ENCODE results near the gene IFTAP.

IFTAP gene

GRCh38 chr11:36598051-36598450, 3.7 kb downstream of the IFTAP start, which contains the start of gene RAG2:
Gene RAG2, minus strand, starts transcription at chr11:36598236. Its CDS starts 4,068 bp downstream, at chr11:36594168.
- DNase-seq (ENCODE audit: low read depth in 2 of 2), result no peak

- no peak for DNase-seq (ENCODE audit: low read depth in 2 of 2)
Measured at GRCh38 chr11:36600180-36600579, 5.9 kb downstream of the IFTAP start.

- no peak for DNase-seq (ENCODE audit: low read depth in 2 of 2)
Measured at GRCh38 chr11:36601155-36601554, 6.9 kb downstream of the IFTAP start.

- no peak for DNase-seq (ENCODE audit: low read depth in 2 of 2)
Measured at GRCh38 chr11:36602135-36602534, 7.8 kb downstream of the IFTAP start.

- no peak for DNase-seq (ENCODE audit: low read depth in 2 of 2)
Measured at GRCh38 chr11:36605221-36606216, 11.2 kb downstream of the IFTAP start.

- DNase-seq (ENCODE audit: low read depth in 2 of 2), result no peak
Measured at GRCh38 chr11:36608491-36609199, 14.3 kb downstream of the IFTAP start.

- no peak for DNase-seq (ENCODE audit: low read depth in 2 of 2)
Measured at GRCh38 chr11:36609383-36609782, 15.1 kb downstream of the IFTAP start.

- DNase-seq (ENCODE audit: low read depth in 2 of 2), result no peak
Measured at GRCh38 chr11:36615826-36616225, 21.5 kb downstream of the IFTAP start.

- DNase-seq (ENCODE audit: low read depth in 2 of 2), result no peak
Measured at GRCh38 chr11:36617543-36618362, 23.5 kb downstream of the IFTAP start.

- DNase-seq (ENCODE audit: low read depth in 2 of 2), result no peak
Measured at GRCh38 chr11:36618363-36619047, 24.2 kb downstream of the IFTAP start.

- DNase-seq (ENCODE audit: low read depth in 2 of 2), result no peak
Measured at GRCh38 chr11:36619502-36619901, 25.2 kb downstream of the IFTAP start.

GRCh38 chr11:36620246-36620645, 25.9 kb downstream of the IFTAP start:
- no peak for DNase-seq (ENCODE audit: low read depth in 2 of 2)

- no peak for DNase-seq (ENCODE audit: low read depth in 2 of 2)
Measured at GRCh38 chr11:36622431-36623136, 28.3 kb downstream of the IFTAP start.

- DNase-seq (ENCODE audit: low read depth in 2 of 2), result no peak
Measured at GRCh38 chr11:36623494-36623893, 29.2 kb downstream of the IFTAP start.

GRCh38 chr11:36627006-36627405, 32.7 kb downstream of the IFTAP start:
- no peak for DNase-seq (ENCODE audit: low read depth in 2 of 2)

- DNase-seq (ENCODE audit: low read depth in 2 of 2), result no peak
Measured at GRCh38 chr11:36627471-36627870, 33.2 kb downstream of the IFTAP start.

GRCh38 chr11:36628141-36628540, 33.8 kb downstream of the IFTAP start:
- DNase-seq (ENCODE audit: low read depth in 2 of 2), result no peak

- DNase-seq (ENCODE audit: low read depth in 2 of 2), result no peak
Measured at GRCh38 chr11:36628765-36629244, 34.5 kb downstream of the IFTAP start.

GRCh38 chr11:36631774-36632173, 37.5 kb downstream of the IFTAP start:
- DNase-seq (ENCODE audit: low read depth in 2 of 2), result no peak

GRCh38 chr11:36635066-36635862, 41.0 kb downstream of the IFTAP start:
- no peak for DNase-seq (ENCODE audit: low read depth in 2 of 2)

Measured in stimulated activated CD8-positive, alpha-beta memory T cell treated with anti-CD3 and anti-CD28 coated beads, Interleukin-7, amount 100 ng/mL, for 4 hours (primary cell).